GM18508 (cell line): ENCODE results near the gene DNAJC11.

Experiments used
- ATAC-seq: cut with Tn5 transposase; IDR thresholded peaks from one replicate; pipeline ENCODE4 v1.9.1; 2021; ENCODE audit warnings: moderate number of reproducible peaks; ENCODE audit not compliant: insufficient read depth, unreplicated experiment

Gene DNAJC11

DNA sequence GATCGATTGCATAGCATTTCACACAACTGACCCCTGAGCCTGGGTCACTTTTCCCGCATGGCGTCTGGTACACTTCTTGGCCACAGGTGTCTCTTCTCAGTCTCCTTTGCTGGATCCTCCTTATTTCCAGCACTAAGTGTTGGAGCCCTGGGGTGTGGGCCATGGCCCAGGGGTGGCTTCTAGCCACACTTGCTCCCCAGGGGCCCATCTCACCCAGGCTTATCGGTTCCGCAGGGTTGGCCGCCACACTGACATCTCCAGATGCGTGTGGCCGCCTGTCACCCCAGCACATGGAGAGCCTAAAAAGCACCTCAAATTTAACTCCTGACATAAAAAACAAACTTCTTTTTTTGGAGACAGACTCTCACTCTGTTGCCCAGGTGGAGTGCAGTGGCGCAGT, 74.6 kb downstream of the DNAJC11 start:
- no peak for ATAC-seq

DNA sequence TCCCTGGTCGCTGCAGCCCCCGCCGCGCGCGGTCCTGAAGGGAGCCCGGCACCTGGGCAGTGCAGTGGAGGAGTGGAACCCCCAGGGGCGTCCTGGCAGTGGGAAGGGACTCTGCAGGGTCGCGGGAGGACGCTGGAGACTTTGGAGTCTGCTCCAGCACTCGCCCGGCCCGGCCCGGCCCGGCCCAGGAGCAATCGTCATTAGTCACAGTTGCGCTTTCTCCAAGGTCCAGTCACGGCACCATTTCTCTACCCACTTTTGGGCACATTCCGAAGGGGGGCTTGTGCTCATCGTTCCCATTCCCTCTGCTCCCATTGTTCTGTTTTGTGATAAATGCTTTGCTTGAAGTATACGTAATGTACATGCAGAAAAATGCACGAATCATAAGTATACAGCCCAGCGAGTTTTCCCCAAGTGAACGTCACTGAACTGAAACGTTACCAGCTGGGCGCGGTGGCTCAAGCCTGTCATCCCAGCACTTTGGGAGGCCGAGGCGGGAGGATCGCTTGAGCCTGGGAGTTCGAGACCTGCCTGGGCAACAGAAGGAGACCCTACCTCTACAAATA, 75.9 kb downstream of the DNAJC11 start:
- ATAC-seq = no peak

DNA sequence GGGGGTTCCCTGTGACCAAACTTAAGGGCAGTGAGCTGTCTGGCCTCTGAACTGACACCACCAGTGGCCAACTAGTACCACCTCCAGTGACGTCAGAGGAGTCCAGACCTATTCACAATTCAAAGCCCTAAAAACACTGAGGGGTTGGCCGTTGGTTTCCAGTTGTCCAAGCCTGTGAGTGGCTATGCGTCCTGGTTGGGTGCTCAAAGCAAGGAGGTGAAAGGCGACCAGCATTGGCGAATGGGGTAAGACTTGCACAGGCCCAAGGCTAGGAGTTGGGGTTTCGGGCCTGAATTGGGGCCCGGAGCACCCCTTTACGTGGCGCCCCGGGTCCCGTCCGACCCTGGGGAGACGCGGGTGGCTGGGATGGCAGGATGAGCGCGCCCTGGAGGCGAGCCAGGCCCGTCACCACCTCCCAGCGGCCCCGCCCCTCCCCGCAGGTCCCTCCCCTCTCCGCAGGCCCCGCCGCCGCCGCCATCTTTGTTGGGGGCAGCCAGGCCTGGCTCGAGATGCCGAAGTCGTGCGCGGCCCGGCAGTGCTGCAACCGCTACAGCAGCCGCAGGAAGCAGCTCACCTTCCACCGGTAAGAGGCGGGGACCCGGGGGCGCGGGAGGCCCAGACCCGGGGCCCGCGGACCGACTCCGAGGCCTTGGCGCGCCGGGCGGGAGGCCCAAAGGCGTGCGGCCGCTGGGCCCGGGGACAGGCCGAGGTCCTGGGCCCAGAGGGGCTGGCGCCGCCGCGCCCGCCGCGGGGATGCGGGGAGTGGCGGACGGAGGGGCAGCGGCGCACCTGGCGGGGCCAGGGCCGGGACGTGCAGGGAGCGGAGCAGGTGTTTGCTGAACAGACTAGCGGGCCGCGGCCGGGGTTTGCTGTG, 76.7 kb downstream of the DNAJC11 start, which contains the start of gene THAP3:
THAP3 (plus strand) TSS at position 159 of the 874 bp plus-strand sequence; CDS start at position 510, 351 bp downstream.
- no peak for ATAC-seq

DNA sequence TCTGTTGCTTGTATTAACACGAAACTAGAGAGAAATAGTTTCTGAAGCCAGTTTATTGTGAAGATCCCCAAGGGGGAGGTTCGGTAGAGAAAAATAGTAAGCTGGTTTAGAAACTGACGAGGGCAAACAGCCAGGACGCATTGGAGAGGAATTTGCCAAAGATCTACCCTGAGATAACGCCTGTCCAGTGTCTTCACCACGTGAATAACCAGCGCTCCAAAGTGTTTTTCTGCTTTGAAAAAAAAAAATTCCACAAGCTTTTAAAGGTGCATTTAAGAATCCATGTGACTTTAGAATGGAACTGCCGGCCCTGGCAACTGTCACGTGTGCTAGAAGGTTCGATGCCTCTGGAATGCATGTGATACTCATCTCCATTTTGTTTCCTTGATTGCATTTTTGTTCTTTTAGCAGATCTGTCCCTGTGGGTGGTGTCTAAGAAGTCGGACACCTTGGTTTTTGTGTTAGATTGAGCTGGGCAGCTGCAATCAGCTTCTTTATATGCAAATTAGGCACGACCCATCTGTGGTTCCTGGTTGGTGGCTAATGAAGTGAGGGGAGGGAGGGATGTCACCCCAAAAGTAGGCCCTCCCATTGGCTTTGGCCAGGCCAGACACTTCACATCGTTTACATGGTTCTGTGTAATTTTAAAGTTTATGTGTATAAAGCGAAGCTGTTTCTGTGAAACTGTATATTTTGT, 78.2 kb downstream of the DNAJC11 start:
- no peak for ATAC-seq

DNA sequence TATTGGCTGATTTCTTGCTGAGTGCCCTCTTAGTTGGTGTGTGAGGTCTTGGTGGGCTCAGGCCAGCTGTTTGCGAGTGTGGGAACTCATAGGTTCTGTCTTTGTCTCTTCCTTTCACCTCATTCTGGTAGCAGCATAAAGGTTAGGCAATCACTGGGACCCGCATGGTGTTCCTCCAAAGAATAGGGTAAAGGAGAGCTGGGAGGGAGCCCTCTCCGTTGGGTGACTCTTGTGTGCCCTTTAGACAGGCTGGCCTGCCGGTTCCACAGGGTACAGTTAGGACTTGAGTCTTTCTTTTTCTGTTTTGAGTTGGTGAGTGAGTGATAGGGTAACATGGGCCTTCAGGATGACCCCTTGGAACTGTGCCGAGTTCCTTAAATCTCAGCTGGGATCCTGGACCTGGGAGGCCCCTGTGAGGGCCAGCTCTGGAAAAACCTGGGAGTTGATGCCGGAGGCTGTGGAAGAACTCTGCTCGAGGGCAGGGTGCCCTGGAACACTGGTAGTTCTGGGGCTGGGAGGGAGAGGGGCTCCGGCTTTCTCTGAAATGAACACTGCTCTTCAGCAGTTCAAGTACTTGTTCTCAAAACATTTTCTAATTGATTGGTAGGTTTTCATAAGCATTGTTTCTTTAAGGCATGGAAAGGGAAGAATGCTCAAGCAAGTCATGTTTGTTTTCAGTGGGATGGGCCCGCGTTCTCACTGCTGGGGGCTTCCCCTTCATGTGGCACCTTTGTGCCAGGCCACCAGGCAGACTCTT, 79.0 kb downstream of the DNAJC11 start:
- no peak for ATAC-seq

DNA sequence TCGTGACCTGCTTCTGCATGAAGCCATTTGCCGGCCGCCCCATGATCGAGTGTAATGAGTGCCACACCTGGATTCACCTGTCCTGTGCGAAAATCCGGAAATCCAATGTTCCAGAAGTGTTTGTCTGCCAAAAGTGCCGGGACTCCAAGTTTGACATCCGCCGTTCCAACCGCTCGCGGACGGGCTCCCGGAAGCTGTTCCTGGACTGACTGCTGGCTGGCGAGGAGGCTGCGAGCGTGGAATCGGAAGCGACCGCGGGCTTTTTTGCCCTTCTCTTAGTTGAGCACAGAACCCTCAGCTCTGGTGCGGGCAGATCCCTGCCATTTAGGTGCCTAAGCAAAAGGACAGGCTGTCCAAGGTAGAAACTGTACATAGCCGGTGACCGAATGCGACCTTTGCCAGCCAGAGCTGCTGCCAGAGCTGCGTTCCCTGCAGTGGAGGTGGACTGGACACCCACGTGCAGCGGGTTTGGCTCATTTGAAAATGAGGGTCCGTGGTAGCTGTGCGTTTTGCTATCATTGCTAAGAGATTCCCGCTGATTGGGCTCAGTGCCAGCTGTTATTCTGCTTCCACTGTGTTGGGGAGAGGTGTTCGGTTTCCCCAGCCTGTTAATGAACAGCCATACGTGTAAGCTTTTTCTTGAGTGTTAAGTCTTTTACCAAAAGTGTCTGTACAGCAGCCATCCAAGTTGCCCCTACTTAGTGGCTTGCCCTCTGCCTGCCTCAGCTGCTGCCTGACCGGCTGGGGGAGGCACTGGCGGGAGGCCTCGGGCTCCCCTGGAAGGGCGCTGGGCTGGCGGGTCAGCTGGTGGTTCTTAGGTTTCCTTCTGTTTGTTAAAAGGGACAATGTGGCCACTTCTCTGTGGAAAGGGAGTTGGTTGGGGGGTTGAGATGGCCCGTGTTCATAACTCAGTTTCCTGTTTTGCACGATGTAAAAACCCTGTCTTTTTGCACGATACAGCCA, 79.9 kb downstream of the DNAJC11 start:
- ATAC-seq = no peak

DNA sequence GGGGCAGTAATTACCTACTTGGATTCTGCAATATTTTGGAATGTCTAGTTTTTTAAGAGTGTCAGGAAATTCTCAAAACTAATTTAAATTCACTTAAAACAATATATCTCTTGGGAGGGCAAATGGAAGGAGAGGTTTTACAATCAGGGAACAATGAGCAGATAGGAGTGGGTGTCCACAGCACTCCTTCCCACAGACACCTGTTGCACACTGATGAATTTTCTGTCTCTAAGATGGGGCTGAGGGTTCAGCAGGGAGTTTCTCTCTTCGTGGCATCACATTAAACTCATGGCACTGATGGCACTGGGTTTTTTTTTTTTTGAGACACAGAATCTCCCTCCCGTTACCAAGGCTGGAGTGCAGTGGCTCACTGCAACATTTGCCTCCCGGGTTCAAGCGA, 82.6 kb downstream of the DNAJC11 start:
- ATAC-seq = no peak

DNA sequence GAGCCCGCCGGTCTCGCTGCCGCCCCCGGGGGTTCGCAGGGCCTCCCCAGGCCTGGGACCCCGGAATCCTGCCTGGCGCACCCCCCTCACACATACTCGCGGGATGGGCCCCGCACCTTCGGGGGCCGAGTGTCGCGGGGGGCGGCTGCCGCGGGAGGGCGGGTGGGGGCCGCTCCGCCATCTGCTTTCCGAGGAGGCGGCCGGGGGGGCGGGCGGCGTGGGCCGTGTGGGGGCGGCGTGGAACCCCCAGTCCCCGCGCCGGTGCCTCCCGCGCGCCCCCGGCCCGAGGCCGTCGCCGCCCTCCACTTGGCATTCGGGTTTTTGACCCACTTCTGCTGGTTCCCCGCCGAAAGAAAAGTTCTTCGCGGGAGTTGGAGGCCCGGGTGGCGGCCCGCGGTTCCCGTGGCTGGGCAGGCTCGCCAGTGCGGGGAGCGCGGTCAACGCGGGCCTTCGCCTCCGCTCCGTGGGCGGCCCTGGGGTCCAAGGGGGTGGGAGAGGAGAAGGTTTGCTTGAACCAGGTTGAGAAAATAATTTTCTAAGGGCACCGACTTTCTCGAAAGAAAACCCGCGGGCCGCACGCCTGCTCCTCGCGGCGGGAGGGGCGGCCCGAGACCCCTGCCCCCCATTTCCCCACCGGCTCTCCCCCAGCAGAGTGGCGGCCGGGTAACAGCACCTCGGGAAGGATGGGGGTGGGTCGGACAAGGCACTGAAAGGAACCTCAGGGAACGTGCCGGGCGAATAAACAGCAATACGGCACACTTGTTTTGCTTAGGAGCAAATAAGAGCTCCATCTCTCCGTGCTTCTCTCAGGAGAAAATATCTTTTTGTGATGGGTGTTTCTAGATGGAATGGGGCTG, 86.5 kb downstream of the DNAJC11 start:
- no peak for ATAC-seq

DNA sequence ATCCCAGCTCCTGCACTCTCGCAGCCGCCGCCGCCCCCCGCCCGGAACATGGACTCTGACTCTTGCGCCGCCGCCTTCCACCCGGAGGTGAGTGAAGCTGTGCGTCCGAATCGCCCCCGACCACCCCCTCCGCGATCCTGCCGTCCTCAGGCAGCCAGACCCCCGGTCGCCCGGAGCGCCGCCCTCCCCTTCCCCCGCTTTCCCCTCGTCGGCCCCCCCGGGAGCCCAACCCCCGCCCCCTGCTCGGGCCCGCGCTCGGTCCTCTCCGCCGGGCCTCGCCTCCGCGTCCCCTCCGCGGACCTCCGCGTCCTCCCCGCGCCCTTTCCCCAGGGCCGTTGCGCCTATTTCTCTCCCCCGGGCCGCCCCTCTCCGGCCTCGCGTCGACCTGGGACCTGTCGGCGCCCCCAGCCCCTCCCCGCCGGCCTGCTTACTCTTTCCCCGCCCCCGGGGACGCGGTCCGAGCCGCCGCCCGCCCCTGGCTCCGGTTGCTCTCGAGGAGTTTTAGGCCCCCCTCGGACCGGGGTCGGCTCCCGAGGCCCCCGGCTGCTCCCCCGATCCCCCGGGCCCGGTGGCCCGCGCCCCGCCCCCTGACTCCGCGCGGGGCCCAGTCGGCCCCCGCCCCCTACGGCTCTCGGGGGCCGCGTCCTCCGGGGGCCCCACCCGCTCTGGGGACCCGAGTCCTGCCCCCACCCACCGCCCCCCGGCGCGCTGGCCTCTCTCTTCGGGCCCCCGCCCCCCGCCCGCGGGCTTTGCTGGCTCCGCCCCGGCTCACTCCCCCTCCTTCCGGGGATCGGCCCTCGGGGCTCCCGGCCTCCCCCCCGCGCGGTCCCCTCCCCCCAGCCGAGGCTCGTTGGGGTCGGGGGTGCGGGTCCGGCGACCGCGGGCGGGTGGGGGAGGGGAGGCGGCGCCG, 87.3 kb downstream of the DNAJC11 start:
- no peak for ATAC-seq

DNA sequence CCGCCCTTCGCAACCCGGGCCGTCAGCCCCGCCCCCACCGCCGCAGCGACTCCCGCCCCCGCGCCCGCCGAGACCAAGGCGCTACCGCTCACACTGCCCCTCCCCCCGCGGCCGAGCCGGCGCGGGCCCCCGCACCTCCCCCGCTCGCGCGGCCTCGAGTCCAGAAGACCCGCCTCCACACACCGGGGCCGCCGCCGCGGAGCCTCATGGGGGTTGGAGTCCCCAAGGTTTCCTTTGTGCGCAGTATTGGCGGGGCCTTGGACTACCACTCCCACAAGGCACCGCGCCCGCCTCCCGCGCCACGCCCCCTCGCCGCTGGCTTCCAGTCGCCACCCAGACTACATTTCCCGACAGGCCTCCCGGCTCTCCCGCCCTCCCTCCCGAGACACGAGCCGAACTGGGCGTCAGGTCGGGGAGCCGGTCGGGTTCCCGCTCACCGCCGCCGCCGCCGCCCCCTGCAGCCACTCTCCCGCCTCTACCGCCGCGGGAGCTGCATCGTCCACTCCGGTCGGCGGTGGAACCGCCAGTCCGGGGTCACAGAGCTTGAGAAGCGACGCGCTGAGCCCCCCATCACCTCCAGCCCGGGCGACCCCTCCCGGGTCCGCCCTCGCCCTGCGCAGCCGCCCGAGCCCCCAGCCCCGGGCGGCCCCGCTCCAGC, 88.1 kb downstream of the DNAJC11 start, which contains the start of gene PHF13:
PHF13 (plus strand) TSS at position 371 of the 658 bp plus-strand sequence. CDS start 336 bp downstream, outside the sequence.
- peak; percentile 61 for ATAC-seq

DNA sequence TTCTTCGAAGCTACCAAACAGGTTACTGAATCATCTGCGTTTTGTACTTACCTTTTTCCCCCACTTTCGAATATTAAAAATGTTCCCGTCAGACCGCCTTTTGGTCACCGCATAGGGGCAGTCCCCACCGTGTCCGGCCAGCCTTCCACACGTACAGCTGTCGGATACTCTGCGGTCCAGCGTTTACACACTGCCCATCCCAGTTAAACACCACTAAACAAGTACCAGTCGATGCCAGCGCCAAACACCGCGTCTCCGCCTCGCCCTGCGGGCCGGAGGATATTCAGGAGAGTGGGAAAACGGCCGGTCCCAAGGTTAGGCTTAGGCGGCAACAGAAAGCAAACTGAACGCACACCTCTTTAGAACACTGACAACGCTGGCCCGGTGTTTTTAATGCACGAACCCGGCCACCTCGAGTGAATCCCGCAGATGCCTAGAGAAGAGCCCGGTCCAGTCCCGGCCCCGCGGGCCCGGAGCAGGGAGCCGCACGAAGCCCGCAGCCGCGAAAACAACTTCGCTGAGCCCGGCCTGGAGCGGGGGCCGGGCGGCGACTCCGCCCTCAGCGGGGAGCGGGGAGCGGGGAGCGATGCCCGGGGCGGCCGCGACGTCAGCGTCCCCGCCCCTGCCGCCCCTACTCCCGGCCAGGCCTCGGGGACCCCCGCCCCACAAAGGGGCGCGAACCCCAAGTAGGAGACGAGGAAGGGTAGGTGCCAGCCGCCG, 88.8 kb downstream of the DNAJC11 start:
- ATAC-seq = peak; percentile 8

DNA sequence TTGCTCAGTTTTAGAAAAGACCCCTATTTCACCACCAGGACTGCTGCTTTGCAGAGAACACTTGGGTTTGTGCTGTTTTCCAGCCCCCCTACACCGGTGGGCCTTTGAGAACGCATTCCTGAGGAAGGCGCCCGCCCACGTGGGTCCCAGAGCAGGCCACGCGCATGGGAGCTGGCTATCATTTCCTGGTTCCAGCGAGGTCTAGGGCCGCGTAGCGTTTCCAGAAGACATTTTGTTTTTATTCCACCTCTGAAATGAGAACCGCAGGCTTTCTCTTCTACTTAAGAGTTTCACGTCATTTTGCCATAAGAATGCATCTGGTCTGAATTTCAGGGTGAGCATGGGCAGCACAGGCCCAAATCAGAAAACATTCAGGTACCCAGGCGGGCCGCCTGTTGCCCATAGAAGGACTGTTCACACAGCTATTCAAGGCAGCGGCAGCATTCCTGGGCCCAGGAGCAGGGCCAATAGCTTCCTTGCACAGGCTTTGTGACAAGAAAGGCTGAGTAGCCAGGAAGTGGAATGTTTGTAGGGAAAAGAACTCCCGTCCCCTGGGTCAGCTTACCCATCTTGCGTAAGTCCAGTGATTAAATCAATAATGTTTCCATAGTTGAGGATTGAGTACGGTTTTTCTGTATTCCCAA, 97.6 kb downstream of the DNAJC11 start:
- ATAC-seq = no peak

DNA sequence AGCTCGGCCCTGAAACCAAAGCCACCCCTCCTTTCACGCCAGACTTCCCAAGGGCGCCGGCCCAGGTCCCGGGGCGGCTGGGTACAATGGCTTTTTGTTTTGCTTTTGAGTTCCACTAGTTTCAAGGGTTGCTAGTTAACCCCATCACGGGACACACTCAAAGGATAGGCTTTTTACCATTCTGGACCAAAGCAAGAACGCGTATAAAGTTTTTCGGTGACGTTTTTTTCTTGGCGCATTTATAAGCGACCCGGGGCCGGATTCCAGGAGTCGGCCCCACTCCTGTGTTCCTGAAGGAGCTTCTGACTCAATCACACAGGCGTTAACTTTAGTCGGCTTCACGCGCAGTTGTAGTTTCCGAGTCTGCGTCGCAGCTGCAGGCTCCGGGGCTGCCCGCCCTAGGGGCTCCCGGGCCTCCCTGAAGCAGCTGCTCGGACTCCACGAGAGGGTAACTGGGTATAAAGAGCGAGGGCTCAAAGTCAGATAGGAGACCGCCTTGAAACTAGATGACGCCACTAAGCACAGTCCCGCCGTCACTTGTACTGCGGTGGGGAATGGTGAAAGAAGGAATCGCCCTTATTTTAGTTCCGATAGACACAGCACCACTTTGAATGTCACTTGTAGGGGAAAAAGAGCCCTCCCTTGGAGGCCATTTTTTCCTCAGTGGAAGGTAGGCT, 98.2 kb downstream of the DNAJC11 start:
- ATAC-seq = no peak

DNA sequence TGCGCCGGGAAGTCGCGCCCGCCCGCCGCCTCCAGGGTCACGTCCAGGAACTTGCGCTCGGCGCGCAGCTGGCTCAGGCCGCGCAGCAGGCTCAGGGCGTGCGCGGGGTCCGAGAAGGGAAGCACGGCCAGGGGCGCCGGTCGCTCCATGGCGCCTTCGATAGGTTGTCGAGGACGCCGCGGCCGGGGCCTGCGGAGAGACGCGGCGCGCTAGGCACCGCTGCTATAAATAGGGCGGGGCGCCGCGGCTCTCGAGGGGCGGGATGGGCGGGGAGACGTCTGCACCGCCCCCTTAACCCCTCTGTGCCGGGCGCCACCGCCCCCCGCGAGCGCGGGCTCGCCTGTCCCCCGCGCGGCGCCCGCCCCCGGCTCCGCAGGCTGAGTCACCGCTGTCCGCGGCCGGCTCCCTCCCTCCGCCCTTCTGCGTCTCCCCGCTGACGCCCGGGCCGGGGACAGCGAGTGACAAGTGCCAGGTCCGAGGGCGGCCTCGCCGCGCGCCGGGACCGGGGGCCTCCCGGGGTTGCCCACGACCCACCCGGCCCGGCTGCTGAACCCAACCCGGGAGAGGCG, 98.9 kb downstream of the DNAJC11 start, which contains the start of gene KLHL21:
KLHL21 (minus strand) TSS at position 201 of the 569 bp plus-strand sequence; CDS start at position 149, 52 bp downstream.
- ATAC-seq = no peak
